Measurements from ENCODE around the gene SSTR1.
"Not testable (repeated sequence)": the region's sequence is repeated elsewhere in the genome, so short reads cannot be mapped to it uniquely, and the experiment has no call there.

The SSTR1 gene

GRCh38 chr14:38207736-38208617 is at the start of gene SSTR1:
Gene SSTR1, plus strand, starts transcription at chr14:38207904. Its CDS starts 1,486 bp downstream, at chr14:38209390.
- in situ Hi-C loops (cut with HindIII; ENCODE audit: low sequenced_read_pairs): no loop called here

- in situ Hi-C loops (cut with HindIII; ENCODE audit: low sequenced_read_pairs): no loop called here
These were observed 49.2 kb upstream of the SSTR1 start for GRCh38 chr14:38158468-38158867.

GRCh38 chr14:38168416-38168815 is 39.3 kb upstream of the SSTR1 start:
- in situ Hi-C loops (cut with HindIII; ENCODE audit: low sequenced_read_pairs): no loop called here

- in situ Hi-C loops (cut with HindIII; ENCODE audit: low sequenced_read_pairs): no loop called here
These were observed 36.5 kb upstream of the SSTR1 start for GRCh38 chr14:38171197-38171596.

GRCh38 chr14:38174711-38175110 is 33.0 kb upstream of the SSTR1 start:
- in situ Hi-C loops (cut with HindIII; ENCODE audit: low sequenced_read_pairs): no loop called here

GRCh38 chr14:38175658-38176057 is 32.0 kb upstream of the SSTR1 start:
- in situ Hi-C loops (cut with HindIII; ENCODE audit: low sequenced_read_pairs): no loop called here

GRCh38 chr14:38176379-38176778 is 31.3 kb upstream of the SSTR1 start:
- in situ Hi-C loops (cut with HindIII; ENCODE audit: low sequenced_read_pairs): no loop called here

- in situ Hi-C loops (cut with HindIII; ENCODE audit: low sequenced_read_pairs): no loop called here
These were observed 23.6 kb upstream of the SSTR1 start for GRCh38 chr14:38184132-38184531.

GRCh38 chr14:38185671-38186070 is 22.0 kb upstream of the SSTR1 start:
- in situ Hi-C loops (cut with HindIII; ENCODE audit: low sequenced_read_pairs): no loop called here

GRCh38 chr14:38186216-38186615 is 21.5 kb upstream of the SSTR1 start:
- in situ Hi-C loops (cut with HindIII; ENCODE audit: low sequenced_read_pairs): no loop called here

GRCh38 chr14:38187528-38187927 is 20.2 kb upstream of the SSTR1 start:
- in situ Hi-C loops (cut with HindIII; ENCODE audit: low sequenced_read_pairs): no loop called here

- in situ Hi-C loops (cut with HindIII; ENCODE audit: low sequenced_read_pairs): no loop called here
These were observed 17.6 kb upstream of the SSTR1 start for GRCh38 chr14:38189930-38190726.

GRCh38 chr14:38190846-38191245 is 16.9 kb upstream of the SSTR1 start:
- in situ Hi-C loops (cut with HindIII; ENCODE audit: low sequenced_read_pairs): not testable (repeated sequence)

- in situ Hi-C loops (cut with HindIII; ENCODE audit: low sequenced_read_pairs): not testable (repeated sequence)
These were observed 16.2 kb upstream of the SSTR1 start for GRCh38 chr14:38191491-38191890.

GRCh38 chr14:38197001-38197783 is 10.5 kb upstream of the SSTR1 start:
- in situ Hi-C loops (cut with HindIII; ENCODE audit: low sequenced_read_pairs): no loop called here

GRCh38 chr14:38197784-38198335 is 9.8 kb upstream of the SSTR1 start:
- in situ Hi-C loops (cut with HindIII; ENCODE audit: low sequenced_read_pairs): no loop called here

- in situ Hi-C loops (cut with HindIII; ENCODE audit: low sequenced_read_pairs): no loop called here
These were observed 9.3 kb upstream of the SSTR1 start for GRCh38 chr14:38198425-38198824.

GRCh38 chr14:38199076-38199475 is 8.6 kb upstream of the SSTR1 start:
- in situ Hi-C loops (cut with HindIII; ENCODE audit: low sequenced_read_pairs): no loop called here

GRCh38 chr14:38199739-38200138 is 8.0 kb upstream of the SSTR1 start:
- in situ Hi-C loops (cut with HindIII; ENCODE audit: low sequenced_read_pairs): no loop called here

GRCh38 chr14:38201137-38201828 is 6.4 kb upstream of the SSTR1 start:
- in situ Hi-C loops (cut with HindIII; ENCODE audit: low sequenced_read_pairs): no loop called here
